SHP77 treated with DMSO at 0.1 percent for 48 hours (cell line): ENCODE results near the gene STRC.
"Not testable (repeated sequence)": the region's sequence is repeated elsewhere in the genome, so short reads cannot be mapped to it uniquely, and the experiment has no call there.

Experiments used
- DNase-seq: peaks from one replicate; lab custom pipeline; 2025; lab: John Stamatoyannopoulos, UW

The STRC gene

DNA sequence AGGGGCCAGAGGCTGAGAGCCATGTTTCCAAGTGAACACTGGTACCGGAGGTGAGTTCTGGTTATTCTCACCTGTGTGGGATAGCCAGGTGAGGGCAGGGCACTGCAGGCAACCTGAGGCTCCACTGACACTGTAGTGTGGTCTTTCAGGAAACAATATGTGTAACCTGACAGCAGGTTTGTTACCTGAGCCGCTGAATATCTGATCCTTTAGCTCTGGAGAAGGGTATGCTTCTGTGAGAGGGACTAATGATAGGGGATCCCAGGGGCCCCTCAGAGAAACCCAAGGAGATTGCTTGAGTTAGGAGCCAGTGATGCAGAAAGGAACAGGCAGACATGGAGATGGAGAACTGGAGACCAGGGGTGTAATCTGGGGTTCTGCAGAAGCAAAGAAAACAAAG is at the start of gene STRC:
STRC (minus strand) TSS at position 101 of the 400 bp plus-strand sequence; CDS start at position 23, 78 bp downstream.
- not testable (repeated sequence) for DNase-seq

DNA sequence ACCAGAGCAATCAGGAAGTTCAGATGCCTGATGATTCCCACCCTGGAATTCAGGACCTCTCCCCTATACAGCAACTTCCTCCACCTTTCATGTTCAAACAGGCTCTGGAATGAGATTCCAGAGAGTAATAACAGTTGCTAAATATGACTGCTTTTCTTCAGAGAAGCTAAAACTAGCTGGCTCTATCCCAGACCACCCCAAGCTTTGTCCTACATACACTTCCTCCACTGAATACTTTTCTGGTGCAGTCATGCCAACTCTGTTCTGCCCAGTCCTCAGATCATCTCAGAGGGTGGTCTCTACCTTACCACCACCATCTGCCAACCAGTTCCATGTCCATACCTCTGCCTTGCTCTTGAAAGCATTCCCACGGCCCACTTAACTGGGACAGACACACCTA is 47.6 kb upstream of the STRC start:
- DNase-seq = not testable (repeated sequence)

DNA sequence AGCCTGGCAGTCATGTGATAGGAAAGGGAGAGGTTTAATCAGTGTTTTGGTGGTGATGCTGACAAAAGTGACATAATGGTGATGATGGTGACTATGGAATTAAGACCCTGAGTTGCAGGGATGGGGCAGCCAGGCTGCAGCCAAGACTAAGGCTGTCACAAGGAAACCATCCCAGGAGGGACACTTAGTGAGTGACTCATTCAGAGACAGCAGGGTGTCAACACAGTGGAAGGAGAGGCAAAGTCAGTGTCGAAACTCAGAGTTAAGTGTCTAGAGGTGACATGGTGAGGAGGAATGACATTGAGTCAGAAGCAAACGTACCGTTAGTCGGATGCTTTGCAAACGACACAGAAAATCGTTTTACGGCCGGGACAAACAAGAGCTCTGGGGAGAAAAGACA is 44.7 kb upstream of the STRC start:
- DNase-seq = not testable (repeated sequence)

DNA sequence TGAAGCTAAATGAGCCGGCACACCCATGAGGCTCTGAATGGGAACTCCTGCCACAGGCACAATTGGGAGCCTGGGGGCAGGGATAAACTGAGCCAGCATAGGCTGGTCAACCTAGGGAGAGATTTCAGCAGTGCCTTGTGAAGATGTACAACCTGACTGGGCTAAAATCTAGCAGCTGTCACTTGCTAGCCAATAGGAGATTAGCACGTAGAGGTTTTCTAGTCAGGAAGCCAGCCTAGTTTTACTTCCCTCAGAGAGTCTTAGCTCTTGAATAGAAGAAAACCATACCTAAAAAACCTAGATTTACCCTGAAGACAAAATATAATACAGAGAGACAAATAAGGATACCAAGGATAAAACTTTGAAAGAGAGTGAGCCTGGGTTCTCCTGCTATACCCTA is 43.7 kb upstream of the STRC start:
- not testable (repeated sequence) for DNase-seq

DNA sequence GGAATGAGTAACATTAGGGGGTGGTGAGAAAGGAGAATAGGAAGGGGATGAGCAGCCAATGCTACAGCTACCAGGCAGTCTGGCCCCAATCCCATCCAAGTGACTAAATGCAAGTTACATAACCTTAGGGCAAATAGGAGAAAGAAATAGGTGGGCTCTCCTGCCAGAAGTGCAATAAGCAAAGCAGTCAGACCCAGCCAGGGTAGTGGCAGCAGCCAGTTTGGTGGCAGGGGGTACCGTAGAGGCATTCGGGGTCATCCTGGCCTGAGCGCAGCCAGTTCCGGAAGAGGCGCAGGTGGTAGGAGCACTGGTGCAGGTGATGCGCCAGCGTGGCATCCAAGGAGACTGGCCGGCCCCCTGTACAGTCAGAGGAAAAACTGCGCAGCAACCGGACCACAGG is 41.1 kb upstream of the STRC start:
- not testable (repeated sequence) for DNase-seq

DNA sequence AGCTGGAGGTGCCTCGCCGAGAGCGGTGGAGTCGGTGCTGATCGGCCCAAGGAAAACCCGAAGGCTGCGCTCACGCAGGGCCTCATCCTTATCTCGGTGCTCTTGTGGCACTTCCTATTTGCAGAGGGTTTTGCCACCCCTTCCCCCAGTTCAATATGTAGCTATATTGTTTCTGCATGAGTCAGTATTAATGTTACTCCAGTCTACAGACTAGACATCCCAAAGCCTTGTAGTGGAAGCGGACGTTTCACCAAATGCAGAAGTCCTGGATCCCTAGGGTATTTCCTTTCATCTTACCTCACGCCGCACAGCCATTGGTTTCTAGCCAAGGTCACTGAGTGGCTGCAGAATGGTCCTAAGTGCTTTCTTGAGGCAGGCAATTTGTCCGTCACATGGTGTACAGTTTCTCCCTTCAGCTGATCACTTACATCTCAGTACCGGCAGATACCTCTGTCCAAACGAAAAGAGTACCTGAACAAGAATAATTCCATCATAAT is 30.9 kb upstream of the STRC start:
- DNase-seq = not testable (repeated sequence)

DNA sequence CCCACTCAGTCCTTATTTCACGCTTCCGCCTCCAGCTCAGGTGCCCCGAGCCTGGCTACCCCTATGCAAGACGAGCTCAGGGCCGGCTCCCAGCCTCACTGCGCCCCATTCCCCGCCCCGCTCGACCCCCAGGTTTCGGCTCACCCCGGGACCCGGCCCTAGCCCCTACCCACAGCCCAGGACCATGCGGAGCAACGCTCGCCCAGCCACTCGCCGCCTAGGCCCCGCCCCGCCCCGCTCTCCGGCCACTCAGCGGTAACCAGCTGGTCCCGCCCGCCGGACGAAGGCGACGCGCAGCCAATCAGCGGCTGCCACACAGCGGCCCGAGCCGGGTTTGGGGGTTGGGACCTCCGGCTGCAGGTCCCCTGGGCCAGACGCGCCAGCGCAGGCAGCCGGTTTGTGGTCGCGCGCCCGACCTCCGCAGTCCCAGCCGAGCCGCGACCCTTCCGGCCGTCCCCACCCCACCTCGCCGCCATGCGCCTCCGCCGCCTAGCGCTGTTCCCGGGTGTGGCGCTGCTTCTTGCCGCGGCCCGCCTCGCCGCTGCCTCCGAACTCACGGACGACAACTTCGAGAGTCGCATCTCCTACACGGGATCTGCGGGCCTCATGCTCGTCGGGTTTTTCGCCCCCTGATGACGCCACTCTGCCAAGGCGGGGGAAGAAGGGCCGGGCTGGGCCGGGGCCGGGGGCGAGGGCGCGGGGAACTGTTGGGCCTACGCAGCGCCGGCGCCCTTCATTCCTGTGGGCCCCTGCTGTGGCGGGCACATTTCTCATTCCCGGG is 30.2 kb upstream of the STRC start, which contains the start of gene CATSPER2:
CATSPER2 (minus strand) TSS at position 196 of the 781 bp plus-strand sequence. CDS start 783 bp downstream, outside the sequence.
- no peak for DNase-seq

DNA sequence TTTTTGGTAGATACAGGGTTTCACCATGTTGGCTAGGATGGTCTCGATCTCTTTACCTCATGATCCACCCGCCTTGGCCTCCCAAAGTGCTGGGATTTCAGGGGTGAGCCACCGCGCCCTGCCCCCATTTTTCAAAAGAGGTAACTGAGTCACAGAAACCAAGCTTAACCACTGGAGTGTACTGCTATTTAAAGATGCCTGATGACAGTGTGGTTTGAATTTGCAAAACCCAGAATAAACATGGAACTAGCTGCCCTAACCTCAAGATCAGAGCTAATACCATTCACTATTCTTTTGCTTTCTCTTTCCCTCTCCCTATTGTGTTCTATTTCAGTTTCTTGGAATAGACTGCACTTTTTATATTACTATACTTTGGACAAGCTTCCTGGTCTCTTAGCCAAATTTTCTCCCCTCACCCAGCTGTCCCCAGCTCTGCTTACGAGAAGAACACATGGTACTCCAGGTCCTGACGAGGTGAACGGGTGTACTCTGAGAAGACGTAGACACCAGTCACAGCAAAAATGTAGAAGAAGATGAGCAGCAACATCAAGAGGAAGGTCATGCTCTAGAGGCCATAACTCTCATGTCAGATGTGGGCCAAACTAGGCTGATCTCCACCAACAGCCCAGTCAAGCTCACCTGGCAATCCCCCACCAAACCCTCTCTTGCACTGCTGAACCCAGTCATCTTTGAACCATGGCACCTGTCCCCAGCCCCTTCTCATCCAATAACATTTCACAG is 20.0 kb upstream of the STRC start:
- DNase-seq = not testable (repeated sequence)

DNA sequence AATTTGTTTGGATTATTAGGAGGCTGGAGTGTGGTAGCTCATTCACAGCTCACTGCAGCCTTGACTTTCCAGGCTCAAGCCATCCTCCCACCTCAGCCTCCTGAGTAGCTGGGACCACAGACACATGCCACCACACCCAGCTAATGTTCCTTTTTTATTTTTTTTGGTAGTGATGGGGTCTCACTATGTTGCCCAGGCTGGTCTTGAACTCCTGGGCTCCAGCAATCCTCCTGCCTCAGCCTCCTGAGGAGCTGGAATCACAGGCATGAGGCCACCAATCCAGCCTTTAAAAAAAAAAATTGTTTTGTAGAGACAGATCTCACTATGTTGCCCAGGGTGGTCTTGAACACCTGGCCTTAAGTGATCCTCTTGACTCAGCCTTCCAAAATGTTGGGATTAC is 8.3 kb upstream of the STRC start:
- DNase-seq = not testable (repeated sequence)

DNA sequence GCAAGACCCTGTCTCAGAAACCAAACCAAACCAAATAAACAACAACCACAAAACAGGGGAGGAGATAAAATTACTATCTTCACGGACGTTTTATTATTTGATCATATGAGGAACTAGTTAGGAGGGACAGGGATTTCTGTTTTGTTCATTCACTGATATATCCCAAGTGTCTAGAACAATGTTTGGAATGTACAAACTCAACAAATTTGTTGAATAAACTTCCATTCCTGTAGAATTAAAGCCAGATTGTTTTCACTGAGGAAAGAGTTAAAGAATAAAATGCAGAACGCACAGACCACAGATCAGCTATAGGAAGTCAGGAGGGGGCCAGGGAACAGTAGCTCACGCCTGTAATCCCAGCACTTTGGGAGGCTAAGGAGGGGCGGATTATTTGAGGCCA is 6.5 kb upstream of the STRC start:
- no peak for DNase-seq

DNA sequence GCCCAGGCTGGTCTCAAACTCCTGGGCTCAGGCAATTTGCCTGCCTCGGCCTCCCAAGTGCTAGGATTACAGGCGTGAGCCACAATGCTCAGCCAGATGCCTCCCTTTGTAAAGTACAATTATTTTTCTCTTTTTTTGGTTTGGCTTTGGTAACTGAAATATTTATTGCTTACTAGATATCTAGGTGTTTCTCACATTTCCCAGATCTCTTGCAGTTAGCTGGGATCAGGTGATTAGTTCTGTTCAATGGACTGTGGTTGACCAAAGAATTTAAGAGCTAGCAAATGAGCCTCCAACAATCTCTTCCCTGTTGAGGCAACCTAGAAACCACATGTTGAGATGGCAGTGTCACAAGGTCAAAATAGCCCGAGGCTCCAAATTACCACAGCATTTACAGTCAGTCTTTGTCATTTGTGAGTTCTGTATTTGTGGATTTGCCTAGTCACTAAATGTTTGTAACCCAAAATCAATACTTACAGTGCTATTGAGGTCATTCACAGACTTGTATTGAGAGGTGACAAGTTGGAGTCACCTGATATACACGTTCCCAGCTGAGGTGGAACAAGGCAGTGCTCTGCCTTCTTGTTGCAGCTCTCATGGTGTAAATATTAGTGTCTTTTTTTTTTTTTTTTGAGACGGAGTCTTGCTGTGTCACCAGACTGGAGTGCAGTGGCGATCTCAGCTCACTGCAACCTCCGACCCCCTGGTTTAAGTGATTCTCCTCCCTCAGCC is 3.6 kb upstream of the STRC start:
- DNase-seq = not testable (repeated sequence)

DNA sequence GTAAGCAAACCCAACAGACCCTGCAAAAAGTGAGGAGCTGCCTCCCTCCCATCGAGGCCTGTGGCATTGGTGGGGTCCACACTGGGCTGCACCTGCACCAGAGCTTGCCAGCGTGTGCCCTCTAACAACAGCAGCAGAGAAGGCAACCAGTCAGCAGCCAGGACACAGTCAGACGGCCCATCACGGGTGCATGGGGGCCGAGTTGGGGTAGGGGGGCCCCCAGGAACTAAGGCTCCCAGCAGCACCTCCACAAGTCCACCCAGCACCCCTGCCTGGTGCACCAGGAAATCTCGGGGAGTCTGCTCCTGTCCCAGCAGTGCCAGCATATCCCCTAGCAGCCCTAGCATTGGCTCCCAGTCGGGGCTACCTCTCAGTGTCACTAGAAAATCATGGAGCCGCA is 850 bp downstream of the STRC start:
- not testable (repeated sequence) for DNase-seq

DNA sequence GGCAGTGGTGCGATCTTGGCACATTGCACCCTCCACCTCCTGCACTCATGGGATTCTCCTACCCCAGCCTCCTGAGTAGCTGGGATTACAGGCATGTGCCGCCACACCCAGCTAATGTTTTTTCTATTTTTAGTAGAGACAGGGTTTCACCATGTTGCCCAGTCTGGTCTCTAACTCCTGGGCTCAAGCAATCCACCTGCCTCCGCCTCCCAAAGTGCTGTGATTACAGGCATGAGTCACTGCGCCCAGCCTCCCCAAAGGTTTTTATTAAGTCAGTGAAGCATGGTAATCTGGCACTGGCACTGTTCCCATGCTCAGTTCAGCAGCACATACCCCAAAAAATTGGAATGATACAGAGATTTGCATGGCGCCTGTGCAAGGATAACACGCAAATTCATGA is 16.4 kb downstream of the STRC start:
- not testable (repeated sequence) for DNase-seq

DNA sequence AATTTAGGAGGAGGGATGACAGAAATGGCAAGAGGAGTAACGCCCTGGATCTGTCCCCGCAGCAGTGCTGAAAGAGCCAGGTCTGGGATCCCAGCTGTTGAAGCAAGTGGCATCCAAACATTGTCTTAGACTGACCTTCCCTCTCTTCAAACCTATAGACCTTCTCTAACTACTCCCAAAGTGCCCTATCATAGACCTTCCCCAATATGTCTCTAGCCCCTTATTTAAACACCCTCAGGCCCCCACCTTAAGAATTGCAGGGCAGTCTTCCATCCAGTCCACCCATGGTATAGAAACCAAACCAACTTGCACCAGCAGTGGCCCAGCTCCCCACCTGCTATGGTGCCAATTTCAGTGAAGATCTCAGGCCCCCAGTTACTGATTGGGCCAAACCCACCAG is 18.4 kb downstream of the STRC start:
- not testable (repeated sequence) for DNase-seq

DNA sequence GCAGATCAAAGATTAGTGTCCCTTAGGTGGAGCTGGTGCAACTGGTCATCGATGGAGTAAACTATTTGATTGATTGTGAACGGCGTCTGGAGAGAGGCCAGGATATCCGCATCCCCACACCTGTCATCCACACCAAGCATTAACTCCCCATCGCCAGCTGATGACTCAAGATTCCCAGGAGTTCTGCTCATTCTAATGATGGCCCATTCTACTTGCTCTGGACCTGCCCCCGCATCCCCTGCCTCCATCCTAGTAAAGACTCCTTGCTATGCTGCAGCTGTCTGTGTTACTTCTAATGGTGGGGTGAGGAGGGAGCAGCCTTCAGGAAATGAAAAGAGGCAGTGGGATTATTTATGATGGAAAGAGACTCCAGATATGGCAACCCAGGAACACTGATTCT is 19.5 kb downstream of the STRC start:
- DNase-seq = not testable (repeated sequence)

DNA sequence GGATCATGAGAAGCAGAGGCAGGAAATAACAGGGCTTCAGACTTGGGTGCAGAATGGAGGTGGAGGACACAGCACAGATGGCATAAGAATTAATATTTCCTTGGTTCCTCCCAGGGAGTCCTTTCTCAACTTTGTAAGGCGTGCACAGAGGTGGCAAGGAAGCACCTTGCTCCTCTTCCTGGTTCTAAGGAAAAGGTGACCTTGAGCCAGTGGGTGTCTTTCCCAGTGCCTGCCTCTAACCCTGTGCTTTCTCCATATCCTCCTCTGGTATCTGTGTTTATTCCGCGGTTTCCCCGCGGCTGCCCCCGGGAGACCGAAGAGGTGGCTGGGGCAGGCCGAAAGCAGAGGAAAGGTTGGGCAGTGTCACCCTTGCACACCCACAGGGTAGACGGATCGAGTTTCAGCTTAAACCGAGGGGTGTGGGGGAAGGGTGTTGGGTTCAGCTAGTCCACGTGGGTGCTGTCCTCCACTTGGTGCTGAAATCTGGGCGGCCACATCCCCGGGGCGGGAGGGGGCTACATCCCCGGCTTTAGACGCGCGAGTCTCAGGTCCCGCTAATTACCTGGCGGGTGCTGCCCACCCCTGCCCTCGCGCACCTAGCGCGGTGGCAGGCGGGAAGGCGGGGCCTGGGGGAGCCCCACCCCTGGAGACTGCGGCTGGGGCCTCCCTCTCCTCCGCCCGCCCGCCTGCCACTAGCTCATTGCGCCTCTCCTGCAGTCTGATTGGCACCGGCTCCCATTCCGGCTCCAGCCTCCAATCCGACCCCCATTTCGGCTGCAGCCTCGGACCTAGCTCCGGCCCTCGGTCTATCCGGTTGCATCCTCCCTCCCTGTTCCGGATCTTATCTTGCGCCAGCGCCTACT is 25.0 kb downstream of the STRC start, which contains the start of gene CKMT1B:
CKMT1B (plus strand) TSS at position 700 of the 863 bp plus-strand sequence. CDS start 192 bp downstream, outside the sequence.
- DNase-seq = not testable (repeated sequence)

DNA sequence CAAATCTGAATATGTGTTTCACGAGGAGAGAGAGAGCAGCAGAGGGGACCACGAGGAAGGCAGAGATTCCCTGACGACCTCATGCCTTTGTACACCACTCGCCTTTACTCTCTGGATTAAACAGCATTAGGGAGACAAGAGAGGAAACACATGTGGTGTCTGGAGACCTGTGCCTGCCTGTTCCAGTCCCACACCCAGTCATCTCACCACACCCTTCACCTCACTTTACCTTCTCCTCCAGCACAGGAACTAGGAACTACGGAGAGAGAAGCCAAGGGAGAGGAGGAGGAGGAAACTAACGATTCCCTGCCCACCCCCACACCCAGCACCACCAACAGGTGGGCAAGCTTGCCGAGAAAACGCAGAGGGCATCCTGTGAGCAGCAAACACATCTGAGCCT is 25.8 kb downstream of the STRC start:
- DNase-seq = not testable (repeated sequence)

DNA sequence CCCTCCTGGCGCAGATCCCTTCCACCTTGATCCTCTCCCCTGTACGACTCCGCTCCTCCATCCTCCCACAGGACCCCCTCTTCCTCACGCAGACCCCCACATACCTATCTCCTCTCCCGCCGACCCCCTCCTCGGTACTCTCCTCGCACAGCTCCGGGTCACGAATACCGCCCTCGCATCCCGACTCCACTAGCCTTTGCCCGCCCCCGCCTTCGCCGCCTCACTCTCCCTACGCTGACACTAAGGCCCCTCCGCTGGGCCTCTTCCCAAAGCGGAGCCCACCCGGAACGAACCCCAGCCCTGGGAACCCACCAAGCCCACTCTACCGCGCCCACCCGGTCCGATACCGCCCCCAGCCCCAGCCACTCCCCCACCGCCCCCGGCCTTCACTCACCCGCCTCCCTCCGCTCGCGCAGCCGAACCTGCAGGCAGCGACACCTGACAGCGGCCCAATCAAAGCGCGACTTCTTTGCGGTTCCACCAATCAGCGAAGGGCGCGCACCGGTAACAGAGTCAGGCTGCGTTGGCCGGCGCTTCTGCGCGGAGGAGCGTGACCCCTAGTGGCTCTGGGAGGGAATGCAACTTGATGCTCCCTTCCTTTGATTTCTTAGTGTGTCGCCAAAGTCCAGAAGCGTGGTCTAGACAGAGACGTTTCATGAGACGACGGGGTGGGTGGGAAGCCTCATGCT is 28.7 kb downstream of the STRC start, which contains the start of gene PPIP5K1:
PPIP5K1 (minus strand) TSS at position 431 of the 689 bp plus-strand sequence. CDS start 5,704 bp downstream, outside the sequence.
- not testable (repeated sequence) for DNase-seq

DNA sequence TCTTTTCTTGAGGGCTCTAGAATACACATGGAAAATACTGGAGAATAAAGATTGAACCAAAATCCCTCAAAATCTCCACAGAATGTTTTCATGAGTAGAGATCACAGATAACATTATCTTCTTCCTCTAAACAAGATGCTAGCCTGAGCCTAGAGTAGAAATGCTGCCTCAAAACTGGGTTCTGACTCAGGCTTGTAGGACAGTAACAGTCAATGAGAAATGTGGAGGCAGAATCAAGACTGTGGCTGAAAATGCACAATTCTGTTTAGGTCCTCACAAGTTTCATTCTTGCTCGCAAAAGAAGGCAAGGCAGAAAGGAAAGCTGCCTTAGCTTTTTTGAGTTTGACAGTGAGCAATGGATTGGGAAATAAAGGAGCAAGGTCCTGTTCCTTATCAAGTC is 44.0 kb downstream of the STRC start:
- not testable (repeated sequence) for DNase-seq

DNA sequence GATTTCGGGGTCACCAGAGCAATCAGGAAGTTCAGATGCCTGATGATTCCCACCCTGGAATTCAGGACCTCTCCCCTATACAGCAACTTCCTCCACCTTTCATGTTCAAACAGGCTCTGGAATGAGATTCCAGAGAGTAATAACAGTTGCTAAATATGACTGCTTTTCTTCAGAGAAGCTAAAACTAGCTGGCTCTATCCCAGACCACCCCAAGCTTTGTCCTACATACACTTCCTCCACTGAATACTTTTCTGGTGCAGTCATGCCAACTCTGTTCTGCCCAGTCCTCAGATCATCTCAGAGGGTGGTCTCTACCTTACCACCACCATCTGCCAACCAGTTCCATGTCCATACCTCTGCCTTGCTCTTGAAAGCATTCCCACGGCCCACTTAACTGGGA is 52.0 kb downstream of the STRC start:
- DNase-seq = not testable (repeated sequence)
